Lower leg skin (tissue), 4 donors: Measurements from ENCODE around the gene CCNJ. TPM values are rescaled to one million over a fixed set of nuclear protein-coding genes. Genes with fewer than 3 reads are reported as not detected.
A peak's percentile ranks its signal among the peaks of the same experiment; 100 is the strongest.

Source experiments
- DNase-seq, 2 donors: peaks; one replicate each; pipeline ENCODE4 v3.0.0-alpha.2; 2019; ENCODE audit warnings: low spot score in 2 of 2
- H3K4me3 ChIP-seq: fragments of 200-600 bp; sonication (generic); 2 replicates; pipeline ENCODE4 v1.5.1; 2017; ENCODE audit warnings: mild to moderate bottlenecking, low read depth; ENCODE audit not compliant: poor library complexity, severe bottlenecking
- CTCF ChIP-seq, 3 donors: fragments of 450-650 bp; IDR thresholded peaks; one replicate each; pipeline ENCODE4 v1.5.1; 2016; ENCODE audit warnings: antibody characterized with exemption in 3 of 3, mild to moderate bottlenecking in 3 of 3, moderate library complexity in 2 of 3
- POLR2A ChIP-seq, 2 donors: fragments of 450-650 bp; IDR thresholded peaks; one replicate each; pipeline ENCODE4 v1.6.1; 2016 to 2017; ENCODE audit warnings: antibody characterized with exemption in 2 of 2, mild to moderate bottlenecking in 1 of 2, moderate library complexity in 1 of 2
- WGBS, 2 donors: methylation state at CpG; one replicate each; pipeline ENCODE4 v1.1.5; 2018; 5-methylcytosine and 5-hydroxymethylcytosine counted together
- intact Hi-C: fragments of 100-400 bp; cut with DNase I; formaldehyde crosslinking; loops from one replicate; pipeline ENCODE4 v1.15.0; 2023; ENCODE audit warnings: low total_unique reads
- total RNA-seq, 4 donors: library from RNA; depleted of rRNA; stranded (reverse); fragments of >200 nt; gene quantifications; one replicate each; pipeline ENCODE4 v1.1.0, GENCODE V29; 2016

The CCNJ gene
- total RNA-seq, 4 donors from 2014 or later = 2.1 to 3.6 (median 3.0) TPM

GRCh38 chr10:96017191-96017687 is 26.1 kb upstream of the CCNJ start:
- TF ChIP-seq POLR2A (IDR thresholded peaks at IDR 0.05) = no peak
- no peak for TF ChIP-seq CTCF (IDR thresholded peaks at IDR 0.05)
- intact Hi-C loops = no loop called here
- 14 to 18% methylated on average over 5 of the region's 5 CpGs for WGBS, 2 donors
- DNase-seq = peak in 1 of 2 donors; percentile 36
- no peak overlapping the region for H3K4me3 ChIP-seq

- no peak for TF ChIP-seq CTCF (IDR thresholded peaks at IDR 0.05)
- no peak for TF ChIP-seq POLR2A (IDR thresholded peaks at IDR 0.05)
- DNase-seq = no peak
- no peak overlapping the region for H3K4me3 ChIP-seq
- intact Hi-C loops = loop anchor here (10.0 kb wide), 1 partner anchor 273 kb away; no protein-coding TSS in a partner anchor
- WGBS, 2 donors = 34 to 45% methylated on average over 1 of the region's 1 CpG
Measured at GRCh38 chr10:96021332-96021731, 22.1 kb upstream of the CCNJ start.

GRCh38 chr10:96022739-96023138 is 20.6 kb upstream of the CCNJ start:
- intact Hi-C loops = loop anchor here (10.0 kb wide), 1 partner anchor 272 kb away; no protein-coding TSS in a partner anchor
- TF ChIP-seq CTCF (IDR thresholded peaks at IDR 0.05) (no peak), POLR2A (IDR thresholded peaks at IDR 0.05) (no peak)
- H3K4me3 ChIP-seq = no peak overlapping the region
- DNase-seq = no peak
- 89 to 95% methylated on average over 2 of the region's 2 CpGs for WGBS, 2 donors

GRCh38 chr10:96023168-96023567 is 20.2 kb upstream of the CCNJ start:
- TF ChIP-seq POLR2A (IDR thresholded peaks at IDR 0.05) (no peak), CTCF (IDR thresholded peaks at IDR 0.05) (no peak)
- no peak for DNase-seq
- intact Hi-C loops = loop anchor here (10.0 kb wide), 1 partner anchor 272 kb away; no protein-coding TSS in a partner anchor

GRCh38 chr10:96025566-96025965 is 17.8 kb upstream of the CCNJ start:
- H3K4me3 ChIP-seq = no peak overlapping the region
- whole genome bisulfite sequencing, 2 donors = 79 to 81% methylated on average over 3 of the region's 3 CpGs
- no peak for DNase-seq
- TF ChIP-seq POLR2A (IDR thresholded peaks at IDR 0.05) = no peak
- TF ChIP-seq CTCF (IDR thresholded peaks at IDR 0.05) = no peak
- intact Hi-C loops = loop anchor here (10.0 kb wide), 1 partner anchor 269 kb away; no protein-coding TSS in a partner anchor

More at GRCh38 chr10:96023168-96023567, 20.2 kb upstream of the CCNJ start:
- H3K4me3 ChIP-seq = no peak overlapping the region

GRCh38 chr10:96034625-96035024 is 8.8 kb upstream of the CCNJ start:
- no peak for TF ChIP-seq POLR2A (IDR thresholded peaks at IDR 0.05)
- no peak for TF ChIP-seq CTCF (IDR thresholded peaks at IDR 0.05)
- H3K4me3 ChIP-seq = no peak overlapping the region
- intact Hi-C loops = no loop called here
- no peak for DNase-seq
- 96% methylated on average over 1 of the region's 1 CpG for WGBS, 2 donors
